ENCODE measurements around the gene PNPLA6.

DNA sequence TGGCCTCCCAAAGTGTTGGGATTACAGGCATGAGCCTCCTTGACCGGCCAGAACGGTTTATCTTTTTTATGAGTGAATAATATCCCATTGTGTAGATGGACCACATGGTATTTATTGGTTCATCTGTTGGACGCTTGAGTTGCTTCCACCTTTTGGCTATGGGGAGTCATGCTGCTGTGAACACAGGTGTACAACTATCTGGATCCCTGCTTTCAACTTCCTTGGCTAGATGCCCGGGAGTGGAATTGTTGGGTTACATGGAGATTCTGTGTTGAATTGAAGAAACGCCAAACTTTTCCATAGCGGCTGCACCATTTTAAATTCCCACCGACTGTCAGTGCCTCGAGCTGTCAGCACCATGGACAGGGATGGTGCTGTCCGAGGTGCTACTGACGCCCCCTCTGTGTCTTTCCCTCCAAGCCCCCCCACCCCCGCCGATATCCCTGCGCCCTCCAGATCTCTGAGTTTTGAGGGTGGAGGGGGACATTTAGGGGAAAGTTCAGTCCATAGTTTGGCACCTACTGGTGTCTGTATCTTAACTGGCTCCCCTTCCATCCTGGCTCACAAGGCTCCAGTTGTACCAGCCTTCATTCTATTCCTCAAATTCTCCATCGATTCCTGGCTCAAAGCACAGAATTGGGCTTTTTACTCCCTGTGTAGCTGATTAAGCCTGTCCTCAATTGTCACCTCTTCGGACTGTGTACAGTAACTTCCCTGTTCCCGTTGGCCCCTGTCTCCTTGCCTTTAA lies 27.3 kb downstream of the PNPLA6 start:
- TF ChIP-seq, protein P1, sequence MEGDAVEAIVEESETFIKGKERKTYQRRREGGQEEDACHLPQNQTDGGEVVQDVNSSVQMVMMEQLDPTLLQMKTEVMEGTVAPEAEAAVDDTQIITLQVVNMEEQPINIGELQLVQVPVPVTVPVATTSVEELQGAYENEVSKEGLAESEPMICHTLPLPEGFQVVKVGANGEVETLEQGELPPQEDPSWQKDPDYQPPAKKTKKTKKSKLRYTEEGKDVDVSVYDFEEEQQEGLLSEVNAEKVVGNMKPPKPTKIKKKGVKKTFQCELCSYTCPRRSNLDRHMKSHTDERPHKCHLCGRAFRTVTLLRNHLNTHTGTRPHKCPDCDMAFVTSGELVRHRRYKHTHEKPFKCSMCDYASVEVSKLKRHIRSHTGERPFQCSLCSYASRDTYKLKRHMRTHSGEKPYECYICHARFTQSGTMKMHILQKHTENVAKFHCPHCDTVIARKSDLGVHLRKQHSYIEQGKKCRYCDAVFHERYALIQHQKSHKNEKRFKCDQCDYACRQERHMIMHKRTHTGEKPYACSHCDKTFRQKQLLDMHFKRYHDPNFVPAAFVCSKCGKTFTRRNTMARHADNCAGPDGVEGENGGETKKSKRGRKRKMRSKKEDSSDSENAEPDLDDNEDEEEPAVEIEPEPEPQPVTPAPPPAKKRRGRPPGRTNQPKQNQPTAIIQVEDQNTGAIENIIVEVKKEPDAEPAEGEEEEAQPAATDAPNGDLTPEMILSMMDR (IDR thresholded peaks at IDR 0.05), result no peak
- TF ChIP-seq POLR2AphosphoS5 (IDR thresholded peaks at IDR 0.05), result no peak
- no peak for TF ChIP-seq POLR2A (IDR thresholded peaks at IDR 0.05)
- TF ChIP-seq EP300 (IDR thresholded peaks at IDR 0.05; ENCODE audit: low read depth), result no peak

All from transverse colon (tissue), 4 donors.